ENCODE results near the gene IQCK.
A peak's percentile ranks its signal among the peaks of the same experiment; 100 is the strongest.

- no peak for TF ChIP-seq CTCF (IDR thresholded peaks at IDR 0.05)
- TF ChIP-seq POLR2A (IDR thresholded peaks at IDR 0.05): peak in 1 of 2 donors; percentile 39
These were observed 127.0 kb downstream of the IQCK start for GRCh38 chr16:19844945-19845641.
